HepG2 (cell line): ENCODE results near the gene CAPS. TPM values are rescaled to one million over a fixed set of nuclear protein-coding genes. Genes with fewer than 3 reads are reported as not detected.

Source experiments
- AHDC1 ChIP-seq: sonication (generic); formaldehyde crosslinking; IDR thresholded peaks from 2 replicates; pipeline ENCODE4 v1.5.1; 2020; ENCODE audit warnings: mild to moderate bottlenecking, missing genetic modification reagents, borderline replicate concordance
- ATF7 ChIP-seq, 2 experiments: fragments of 450-650 bp in 1 of 2; sonication (generic) in 1 of 2; formaldehyde crosslinking in 1 of 2; IDR thresholded peaks; 2 replicates each; pipeline versions ENCODE4 v1.4.0 to v1.6.1; 2016 to 2020; ENCODE audit warnings: antibody characterized with exemption in 1 of 2, mild to moderate bottlenecking in 1 of 2, missing genetic modification reagents in 1 of 2
- GFI1 ChIP-seq: sonication (generic); formaldehyde crosslinking; IDR thresholded peaks from 2 replicates; pipeline ENCODE4 v1.5.0; 2020; ENCODE audit warnings: missing genetic modification reagents, mild to moderate bottlenecking, borderline replicate concordance
- KLF16 ChIP-seq, 2 experiments: sonication (generic) in 1 of 2; formaldehyde crosslinking in 1 of 2; IDR thresholded peaks; 2 replicates each; pipeline versions ENCODE4 v1.6.1 to v1.8.0; 2016 to 2023; ENCODE audit warnings: missing genetic modification reagents in 2 of 2, missing compliant biosample characterization in 1 of 2
- MAFF ChIP-seq: IDR thresholded peaks from 2 replicates; pipeline ENCODE4 v1.6.1; 2011; ENCODE audit warnings: low read depth, low read length, improper control_type of control experiment
- MTERF4 ChIP-seq: sonication (generic); formaldehyde crosslinking; IDR thresholded peaks from 2 replicates; pipeline ENCODE4 v1.8.0; 2023; ENCODE audit warnings: mild to moderate bottlenecking, missing genetic modification reagents
- NBN ChIP-seq: fragments of 450-650 bp; conservative IDR thresholded peaks from 2 replicates; pipeline ENCODE4 v1.6.1; 2017
- POLR2G ChIP-seq: fragments of 200-400 bp; formaldehyde crosslinking; IDR thresholded peaks from 2 replicates; pipeline ENCODE4 v1.6.1; 2018; ENCODE audit warnings: mild to moderate bottlenecking, low read depth, low read length, moderate library complexity
- ZBTB1 ChIP-seq: sonication (generic); formaldehyde crosslinking; IDR thresholded peaks from 2 replicates; pipeline ENCODE4 v1.4.0; 2020; ENCODE audit warnings: missing genetic modification reagents, borderline replicate concordance
- ZBTB14 ChIP-seq: sonication (generic); formaldehyde crosslinking; IDR thresholded peaks from 2 replicates; pipeline ENCODE4 v1.4.0; 2020; ENCODE audit warnings: missing genetic modification reagents
- ZBTB25 ChIP-seq: IDR thresholded peaks from 2 replicates; pipeline ENCODE4 v1.6.1; 2018; ENCODE audit warnings: missing genetic modification reagents
- ZFP36 ChIP-seq: fragments of 150-350 bp; IDR thresholded peaks from 2 replicates; pipeline ENCODE4 v1.6.1; 2018; ENCODE audit warnings: borderline replicate concordance, low read length, low read depth; ENCODE audit not compliant: partially characterized antibody
- ZFP41 ChIP-seq: sonication (generic); formaldehyde crosslinking; IDR thresholded peaks from 2 replicates; pipeline ENCODE4 v1.4.0; 2020; ENCODE audit warnings: mild to moderate bottlenecking, missing genetic modification reagents, borderline replicate concordance
- ZMAT3 ChIP-seq: sonication (generic); formaldehyde crosslinking; conservative IDR thresholded peaks from 2 replicates; pipeline ENCODE4 v1.7.0; 2021; ENCODE audit warnings: missing genetic modification reagents
- ZNF101 ChIP-seq: sonication (generic); formaldehyde crosslinking; IDR thresholded peaks from 2 replicates; pipeline ENCODE4 v1.4.0; 2020; ENCODE audit warnings: mild to moderate bottlenecking, low read depth, missing genetic modification reagents, borderline replicate concordance
- ZNF124 ChIP-seq: sonication (generic); formaldehyde crosslinking; IDR thresholded peaks from 2 replicates; pipeline ENCODE4 v1.4.0; 2020; ENCODE audit warnings: missing genetic modification reagents
- ZNF282 ChIP-seq: fragments of 450-650 bp; IDR thresholded peaks from 2 replicates; pipeline ENCODE4 v1.6.1; 2018; ENCODE audit not compliant: partially characterized antibody
- ZNF512 ChIP-seq: sonication (generic); formaldehyde crosslinking; IDR thresholded peaks from 2 replicates; pipeline ENCODE4 v1.4.0; 2020; ENCODE audit warnings: mild to moderate bottlenecking, missing genetic modification reagents
- ZNF674 ChIP-seq: sonication (generic); formaldehyde crosslinking; IDR thresholded peaks from 2 replicates; pipeline ENCODE4 v1.5.0; 2020; ENCODE audit warnings: low read depth, mild to moderate bottlenecking, missing genetic modification reagents
- polyA plus RNA-seq, 8 experiments: library from polyadenylated mRNA; depleted of rRNA in 3 of 8; stranded (reverse) in 7 of 8; unstranded in 1 of 8; fragments of >200 nt; fragmentation: Illumina TruSeq in 4 of 8; extraction: Trizol in 4 of 8; gene quantifications; 2 replicates each; pipeline versions ENCODE4 v1.2.1 to v1.2.3, GENCODE V29; 2011 to 2016; ENCODE audit warnings: low read depth in 4 of 8, missing spikeins in 1 of 8, mixed read lengths in 1 of 8; ENCODE audit not compliant: insufficient read depth in 1 of 8
- total RNA-seq, 5 experiments: library from RNA; depleted of rRNA; stranded (reverse); fragments of >200 nt; fragmentation: Illumina TruSeq; extraction: Trizol; gene quantifications; 2 replicates each; pipeline ENCODE4 v1.2.3, GENCODE V29; 2016; ENCODE audit warnings: low read depth in 1 of 5

CAPS gene
- total and polyA plus RNA-seq, 2 of the 13 experiments (the other 11 are each of a cell fraction or from before 2014, with no cell fraction given) = 3.1 TPM

- TF ChIP-seq ZFP41 = no peak
- TF ChIP-seq POLR2G = peak; percentile 51; the same call in 1 of the 2 replicates
- TF ChIP-seq GFI1 (CRISPR knock-in tag) = no peak
- no peak for TF ChIP-seq ZNF674 (CRISPR knock-in tag)
- TF ChIP-seq ZNF124 (CRISPR knock-in tag) = no peak
- TF ChIP-seq MTERF4 = no peak
- TF ChIP-seq ATF7 (IDR thresholded peaks at IDR 0.05) = no peak
- no peak for TF ChIP-seq ATF7 (CRISPR knock-in tag; IDR thresholded peaks at IDR 0.05)
- TF ChIP-seq ZNF512 = no peak
- no peak for TF ChIP-seq ZBTB1 (CRISPR knock-in tag)
- no peak for TF ChIP-seq AHDC1 (CRISPR knock-in tag)
- no peak for TF ChIP-seq ZBTB14 (CRISPR knock-in tag)
- TF ChIP-seq MAFF = no peak
- TF ChIP-seq ZNF282 = no peak
- TF ChIP-seq ZBTB25 (CRISPR knock-in tag) = 0 out of 2 replicates have a peak, but pooled peaks have one; percentile 5
- no peak for TF ChIP-seq ZNF101
- no peak for TF ChIP-seq ZMAT3 (CRISPR knock-in tag)
- no peak for TF ChIP-seq NBN
- no peak for TF ChIP-seq ZFP36
- TF ChIP-seq KLF16 (CRISPR knock-in tag; IDR thresholded peaks at IDR 0.05) = peak in 1 of 2 experiments; percentile 7; a peak in 1 of 4 replicates
Measured at GRCh38 chr19:5892772-5893275, 21.2 kb upstream of the CAPS start (continued).
